PC-3 (cell line): ENCODE data around the gene KCNIP4. TPM values are rescaled to one million over a fixed set of nuclear protein-coding genes. Genes with fewer than 3 reads are reported as not detected.
A peak's percentile ranks its signal among the peaks of the same experiment; 100 is the strongest.

Experiments
- ATAC-seq: fragments of 200-7000 bp; cut with Tn5 transposase; 2 replicates; pipeline ENCODE4 v1.9.1; 2020; ENCODE audit warnings: mild to moderate bottlenecking, moderate library complexity
- BruUV-seq: library from RNA; stranded (reverse); fragments of 400-500 nt; replicated peaks from 2 replicates; lab custom pipeline; 2021; lab: Mats Ljungman, UMichigan
- CTCF ChIA-PET: fragments of 300-600 bp; sonication (Branson Sonifier 250); formaldehyde crosslinking; loops from one replicate; lab custom pipeline; 2022; ENCODE audit warnings: antibody characterized with exemption; lab: Charles Lee
- POLR2A ChIA-PET: fragments of 300-600 bp; sonication (Branson Sonifier 250); formaldehyde crosslinking; loops from one replicate; lab custom pipeline; 2022; ENCODE audit warnings: antibody characterized with exemption; ENCODE audit not compliant: unreplicated experiment; lab: Charles Lee
- DNase-seq: peaks from one replicate; pipeline ENCODE4 v3.0.0-alpha.2; 2015
- H2AFZ ChIP-seq: fragments of 300-600 bp; sonication (generic); 2 replicates; pipeline ENCODE4 v1.6.0; 2016; ENCODE audit warnings: antibody characterized with exemption, low read length
- H3F3A ChIP-seq: fragments of 300-600 bp; sonication (generic); one replicate; pipeline ENCODE4 v1.6.0; 2017; ENCODE audit warnings: antibody characterized with exemption, low read length, control low read depth, mild to moderate bottlenecking; ENCODE audit not compliant: unreplicated experiment
- H3K27ac ChIP-seq: fragments of 300-600 bp; sonication (generic); 2 replicates; pipeline ENCODE4 v1.5.1; 2016; ENCODE audit warnings: mild to moderate bottlenecking, low read length
- H3K27me3 ChIP-seq: fragments of 300-600 bp; sonication (generic); 2 replicates; pipeline ENCODE4 v1.6.1; 2016; ENCODE audit warnings: low read length, mixed read lengths
- H3K36me3 ChIP-seq: fragments of 300-600 bp; sonication (generic); 2 replicates; pipeline ENCODE4 v1.6.1; 2016; ENCODE audit warnings: low read depth, mixed run types, low read length, mixed read lengths
- H3K4me1 ChIP-seq: fragments of 300-600 bp; sonication (generic); 2 replicates; pipeline ENCODE4 v1.5.1; 2016; ENCODE audit warnings: low read length; ENCODE audit not compliant: insufficient read depth
- H3K4me2 ChIP-seq: fragments of 300-600 bp; sonication (generic); 2 replicates; pipeline ENCODE4 v1.6.0; 2016; ENCODE audit warnings: low read length
- H3K4me3 ChIP-seq: fragments of 300-600 bp; sonication (generic); 2 replicates; pipeline ENCODE4 v1.5.1; 2016; ENCODE audit warnings: mild to moderate bottlenecking, low read length, mixed read lengths
- H3K79me2 ChIP-seq: fragments of 300-600 bp; sonication (generic); 2 replicates; pipeline ENCODE4 v1.6.1; 2017; ENCODE audit warnings: low read length, mixed read lengths
- H3K9ac ChIP-seq: fragments of 300-600 bp; sonication (generic); 2 replicates; pipeline ENCODE4 v1.6.0; 2016; ENCODE audit warnings: mild to moderate bottlenecking, low read length
- H3K9me2 ChIP-seq: fragments of 300-600 bp; sonication (generic); replicated peaks from 2 replicates; pipeline ENCODE4 v1.6.1; 2016; ENCODE audit warnings: mixed run types, low read length, mixed read lengths
- H3K9me3 ChIP-seq: fragments of 300-600 bp; sonication (generic); 2 replicates; pipeline ENCODE4 v1.6.1; 2016; ENCODE audit warnings: low read length, mixed read lengths
- H4K20me1 ChIP-seq: fragments of 300-600 bp; sonication (generic); 2 replicates; pipeline ENCODE4 v1.6.1; 2016; ENCODE audit warnings: low read length, mixed read lengths
- CTCF ChIP-seq: fragments of 300-600 bp; sonication (generic); conservative IDR thresholded peaks from 2 replicates; pipeline ENCODE4 v1.5.1; 2017; ENCODE audit warnings: antibody characterized with exemption, low read depth, mild to moderate bottlenecking, low read length
- EZH2 ChIP-seq: fragments of 300-600 bp; sonication (generic); IDR thresholded peaks from one replicate; pipeline ENCODE4 v1.6.1; 2017; ENCODE audit warnings: antibody characterized with exemption, mild to moderate bottlenecking, low read length; ENCODE audit not compliant: unreplicated experiment
- EZH2phosphoT487 ChIP-seq: fragments of 300-600 bp; sonication (generic); IDR thresholded peaks from 2 replicates; pipeline ENCODE4 v1.6.1; 2018; ENCODE audit warnings: mild to moderate bottlenecking, antibody characterized with exemption, low read length, borderline replicate concordance
- intact Hi-C: fragments of 100-400 bp; cut with micrococcal nuclease; formaldehyde crosslinking; loops from 2 replicates; pipeline ENCODE4 v1.9.0; 2023
- total RNA-seq: library from RNA; depleted of rRNA; stranded (reverse); fragments of >200 nt; gene quantifications from 2 replicates; pipeline ENCODE4 v1.2.3, GENCODE V29; 2014

The KCNIP4 gene
- total RNA-seq, 1 experiment from 2014 or later, result not detected

DNA sequence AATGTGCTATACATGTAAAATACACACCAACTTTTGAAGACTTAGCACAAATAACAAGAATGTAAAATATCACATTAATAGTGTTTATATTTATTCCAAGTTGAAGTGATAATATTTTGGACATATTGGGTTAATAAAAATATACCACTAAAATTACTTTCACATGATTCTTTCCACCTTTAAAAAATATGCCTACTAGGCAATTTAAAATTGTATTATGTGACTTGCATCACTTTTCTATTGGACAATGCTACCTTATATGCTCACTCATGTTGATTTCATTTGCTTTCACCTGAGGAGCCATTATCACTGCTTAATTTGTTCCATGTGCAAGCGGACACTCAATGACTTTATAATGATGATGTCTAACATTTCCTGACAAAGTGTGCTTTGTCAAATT is 1251.8 kb downstream of the KCNIP4 start:
- H3K4me2 ChIP-seq, result no peak overlapping the region
- intact Hi-C loops, result no loop called here
- H3K9me3 ChIP-seq, result no peaks in the 10 kb centered on the region
- no peak overlapping the region for H3K4me3 ChIP-seq
- ChIA-PET CTCF (no interaction called here), POLR2A (no interaction called here)
- no peak overlapping the region for H3K9ac ChIP-seq
- TF ChIP-seq EZH2 (no peak), CTCF (no peak), EZH2phosphoT487 (no peak)
- H3K27me3 ChIP-seq, result no peaks in the 10 kb centered on the region
- ATAC-seq (no peak), DNase-seq (no peak)
- peaks cover 3% of the 10 kb centered on the region; the same call in 1 of the 2 replicates for H3K4me1 ChIP-seq
- peaks cover 15% of the 10 kb centered on the region for H3K79me2 ChIP-seq
- H3K36me3 ChIP-seq, result no peaks in the 10 kb centered on the region
- no peaks in the 10 kb centered on the region for H4K20me1 ChIP-seq
- no peak overlapping the region for H2AFZ ChIP-seq
- no TSS peak for BruUV-seq
- no peaks in the 10 kb centered on the region for H3F3A ChIP-seq
- no peak overlapping the region for H3K27ac ChIP-seq
- H3K9me2 ChIP-seq, result no peaks in the 10 kb centered on the region

DNA sequence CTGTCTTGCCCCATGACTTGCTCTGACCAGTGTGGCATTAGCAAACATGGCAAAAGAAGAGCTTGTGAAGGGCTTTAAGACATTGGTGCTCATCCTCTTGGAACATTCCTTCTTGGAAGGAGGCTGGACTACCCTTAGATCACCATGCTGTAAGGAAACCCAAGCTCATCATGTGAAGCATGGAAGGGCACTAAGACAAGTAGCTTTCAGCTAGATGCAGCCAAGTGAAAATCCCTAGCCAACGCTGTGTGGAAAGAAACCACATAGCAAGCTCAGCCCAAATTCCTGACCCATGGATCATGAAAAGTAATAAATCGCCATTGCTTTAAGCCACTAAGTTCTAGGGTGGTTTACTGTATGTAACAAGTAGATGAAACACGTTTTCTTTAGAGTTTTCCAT is 1260.7 kb downstream of the KCNIP4 start:
- Histone ChIP-seq H2AFZ (0 out of 2 replicates have a peak overlapping the region, but pooled peaks have one; percentile 12), H3K9me2 (no peaks in the 10 kb centered on the region), H3K27me3 (no peaks in the 10 kb centered on the region), H3K4me3 (no peak overlapping the region), H3K79me2 (no peaks in the 10 kb centered on the region), H3F3A (no peaks in the 10 kb centered on the region), H3K9me3 (no peaks in the 10 kb centered on the region), H3K4me1 (no peaks in the 10 kb centered on the region; the same call in 1 of the 2 replicates), H4K20me1 (no peaks in the 10 kb centered on the region), H3K4me2 (no peak overlapping the region), H3K27ac (no peak overlapping the region), H3K9ac (no peak overlapping the region), H3K36me3 (no peaks in the 10 kb centered on the region)
- peak; percentile 50; the same call in 1 of the 2 replicates for ATAC-seq
- DNase-seq, result peak; percentile 53
- no peak for TF ChIP-seq EZH2phosphoT487
- no peak for TF ChIP-seq EZH2
- no peak for TF ChIP-seq CTCF
- no TSS peak for BruUV-seq
- intact Hi-C loops, result loop anchor here (5.0 to 10.0 kb wide), 2 partner anchors 146 to 383 kb away; no protein-coding TSS in a partner anchor
- POLR2A ChIA-PET, result interaction anchor here (0.6 kb wide), 1 partner anchor 12 kb away, joined by 4 read pairs; the partner anchor contains the start of gene PACRGL
- CTCF ChIA-PET, result no interaction called here
